Retinal pigment epithelial cell (primary cell): ENCODE data around the gene C2orf69.

Source experiments
- DNase-seq: peaks from one replicate; pipeline ENCODE4 v3.0.0-alpha.2; 2010; ENCODE audit warnings: low read depth
- H3K4me3 ChIP-seq: 2 replicates; pipeline ENCODE4 v1.5.1; 2011; ENCODE audit warnings: mild to moderate bottlenecking, low read length, control low read depth, moderate library complexity
- TF ChIP-seq, protein P1 (sequence below): conservative IDR thresholded peaks from 2 replicates; pipeline ENCODE4 v1.5.1; 2011; ENCODE audit warnings: low read depth, low read length, control low read depth, inconsistent platforms

Gene C2orf69

DNA sequence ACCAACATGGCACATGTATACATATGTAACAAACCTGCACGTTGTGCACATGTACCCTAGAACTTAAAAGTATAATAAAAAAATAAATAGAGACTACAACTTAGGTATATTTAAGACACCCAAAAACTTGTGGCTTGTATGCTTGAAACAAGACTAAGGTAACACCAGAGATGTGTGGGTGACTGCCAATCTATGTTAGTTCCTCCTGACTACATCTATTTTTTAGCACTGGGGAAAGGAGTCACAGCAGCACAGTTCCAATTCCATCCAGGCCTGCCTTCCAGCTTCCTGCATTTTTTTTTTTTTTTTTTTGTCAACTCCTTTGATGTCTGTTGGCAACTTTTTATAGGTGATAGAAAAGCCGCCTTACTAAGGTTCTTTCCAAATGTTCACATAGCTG is 18.2 kb downstream of the C2orf69 start:
- TF ChIP-seq, protein P1, sequence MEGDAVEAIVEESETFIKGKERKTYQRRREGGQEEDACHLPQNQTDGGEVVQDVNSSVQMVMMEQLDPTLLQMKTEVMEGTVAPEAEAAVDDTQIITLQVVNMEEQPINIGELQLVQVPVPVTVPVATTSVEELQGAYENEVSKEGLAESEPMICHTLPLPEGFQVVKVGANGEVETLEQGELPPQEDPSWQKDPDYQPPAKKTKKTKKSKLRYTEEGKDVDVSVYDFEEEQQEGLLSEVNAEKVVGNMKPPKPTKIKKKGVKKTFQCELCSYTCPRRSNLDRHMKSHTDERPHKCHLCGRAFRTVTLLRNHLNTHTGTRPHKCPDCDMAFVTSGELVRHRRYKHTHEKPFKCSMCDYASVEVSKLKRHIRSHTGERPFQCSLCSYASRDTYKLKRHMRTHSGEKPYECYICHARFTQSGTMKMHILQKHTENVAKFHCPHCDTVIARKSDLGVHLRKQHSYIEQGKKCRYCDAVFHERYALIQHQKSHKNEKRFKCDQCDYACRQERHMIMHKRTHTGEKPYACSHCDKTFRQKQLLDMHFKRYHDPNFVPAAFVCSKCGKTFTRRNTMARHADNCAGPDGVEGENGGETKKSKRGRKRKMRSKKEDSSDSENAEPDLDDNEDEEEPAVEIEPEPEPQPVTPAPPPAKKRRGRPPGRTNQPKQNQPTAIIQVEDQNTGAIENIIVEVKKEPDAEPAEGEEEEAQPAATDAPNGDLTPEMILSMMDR = no peak
- no peak overlapping the region for H3K4me3 ChIP-seq
- DNase-seq = no peak

DNA sequence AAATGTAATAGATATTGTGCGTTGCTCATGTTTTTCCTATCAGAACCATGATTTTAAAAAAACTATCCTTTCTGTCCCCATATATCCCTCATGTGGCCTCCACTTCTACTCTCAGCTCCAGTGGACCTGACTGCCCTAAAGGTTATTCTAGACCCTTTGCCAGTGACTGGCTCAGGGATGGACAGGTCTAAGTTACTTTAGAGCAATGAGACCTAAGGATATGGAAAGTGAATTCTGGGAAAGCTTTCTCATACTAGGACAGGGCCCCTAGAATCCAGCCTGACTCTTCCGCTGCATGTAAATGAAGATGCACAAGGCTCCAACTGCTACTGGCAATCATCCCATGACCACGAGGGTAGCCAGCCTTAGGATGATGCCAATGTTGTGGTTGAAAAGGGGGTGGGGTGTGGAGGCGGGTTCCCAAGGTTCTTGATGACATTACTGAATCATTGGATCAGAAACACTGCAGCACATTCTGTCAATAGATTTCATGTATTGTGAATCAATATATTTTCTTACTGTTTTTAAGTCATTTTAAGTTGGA is 21.3 kb downstream of the C2orf69 start:
- TF ChIP-seq, protein P1 = no peak
- H3K4me3 ChIP-seq = no peak overlapping the region
- no peak for DNase-seq

- no peak for DNase-seq
- TF ChIP-seq, protein P1 = no peak
- no peak overlapping the region for H3K4me3 ChIP-seq
Observed at GRCh38 chr2:199933466-199933865, 22.4 kb downstream of the C2orf69 start.

GRCh38 chr2:199936554-199936953 is 25.5 kb downstream of the C2orf69 start:
- TF ChIP-seq, protein P1 = no peak
- no peak overlapping the region for H3K4me3 ChIP-seq
- DNase-seq = no peak

- no peak for DNase-seq
- H3K4me3 ChIP-seq = no peak overlapping the region
- TF ChIP-seq, protein P1 = peak; percentile 31
Observed at GRCh38 chr2:199940373-199940772, 29.3 kb downstream of the C2orf69 start.

DNA sequence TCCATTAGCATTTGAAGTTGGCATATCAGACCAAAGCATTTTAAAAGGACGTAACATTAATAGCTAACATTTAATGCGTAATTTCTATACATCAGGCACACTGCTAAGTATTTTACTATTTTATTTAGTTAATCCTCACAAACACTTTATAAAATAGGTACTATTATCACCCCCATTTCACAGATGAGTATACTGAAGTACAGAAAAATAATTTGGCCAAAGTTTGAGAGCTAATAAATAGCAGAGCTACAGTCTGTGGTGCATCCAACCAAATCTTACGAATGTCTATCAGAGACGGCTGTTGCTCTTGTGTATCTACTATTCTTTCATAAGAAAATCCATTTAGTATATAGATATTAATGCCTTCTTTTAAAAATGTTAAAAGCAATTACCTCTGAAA is 32.3 kb downstream of the C2orf69 start:
- no peak for DNase-seq
- no peak overlapping the region for H3K4me3 ChIP-seq
- TF ChIP-seq, protein P1 = no peak

DNA sequence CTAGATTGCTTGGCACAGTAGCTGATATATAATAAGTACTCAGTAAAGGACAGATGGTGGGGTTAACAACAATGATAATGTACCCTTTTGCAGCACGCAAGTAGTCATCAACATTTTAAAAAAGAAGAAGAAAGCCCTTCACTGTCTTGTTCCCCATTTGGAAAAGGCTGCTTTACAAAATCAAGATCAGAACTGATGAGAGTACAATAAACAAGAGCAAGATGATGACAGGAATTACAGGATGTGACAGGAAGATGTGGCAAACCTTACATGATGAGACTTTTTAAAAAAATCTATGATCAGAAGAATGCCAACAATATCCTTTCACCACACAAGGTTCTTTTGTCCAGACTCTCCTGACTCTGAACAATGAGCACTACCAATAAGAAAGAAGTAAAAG is 35.1 kb downstream of the C2orf69 start:
- no peak for DNase-seq
- H3K4me3 ChIP-seq = no peak overlapping the region
- TF ChIP-seq, protein P1 = no peak
